ENCODE data around the gene FBXL7.

Gene FBXL7

GRCh38 chr5:15475367-15475766 is 24.6 kb upstream of the FBXL7 start:
- H3K36me3 ChIP-seq (ENCODE audit: low read length), result no peaks in the 10 kb centered on the region
- no peak overlapping the region for H3K9ac ChIP-seq (ENCODE audit: low read length)
- H3K27ac ChIP-seq (ENCODE audit: low read depth, low read length), result no peak overlapping the region
- no peaks in the 10 kb centered on the region for H4K20me1 ChIP-seq (ENCODE audit: low read depth, low read length)
- TF ChIP-seq, protein P1, sequence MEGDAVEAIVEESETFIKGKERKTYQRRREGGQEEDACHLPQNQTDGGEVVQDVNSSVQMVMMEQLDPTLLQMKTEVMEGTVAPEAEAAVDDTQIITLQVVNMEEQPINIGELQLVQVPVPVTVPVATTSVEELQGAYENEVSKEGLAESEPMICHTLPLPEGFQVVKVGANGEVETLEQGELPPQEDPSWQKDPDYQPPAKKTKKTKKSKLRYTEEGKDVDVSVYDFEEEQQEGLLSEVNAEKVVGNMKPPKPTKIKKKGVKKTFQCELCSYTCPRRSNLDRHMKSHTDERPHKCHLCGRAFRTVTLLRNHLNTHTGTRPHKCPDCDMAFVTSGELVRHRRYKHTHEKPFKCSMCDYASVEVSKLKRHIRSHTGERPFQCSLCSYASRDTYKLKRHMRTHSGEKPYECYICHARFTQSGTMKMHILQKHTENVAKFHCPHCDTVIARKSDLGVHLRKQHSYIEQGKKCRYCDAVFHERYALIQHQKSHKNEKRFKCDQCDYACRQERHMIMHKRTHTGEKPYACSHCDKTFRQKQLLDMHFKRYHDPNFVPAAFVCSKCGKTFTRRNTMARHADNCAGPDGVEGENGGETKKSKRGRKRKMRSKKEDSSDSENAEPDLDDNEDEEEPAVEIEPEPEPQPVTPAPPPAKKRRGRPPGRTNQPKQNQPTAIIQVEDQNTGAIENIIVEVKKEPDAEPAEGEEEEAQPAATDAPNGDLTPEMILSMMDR (IDR thresholded peaks at IDR 0.05; ENCODE audit: insufficient read depth, low read length, poor library complexity, severe bottlenecking), result no peak
- TF ChIP-seq EZH2phosphoT487 (conservative IDR thresholded peaks at IDR 0.05; ENCODE audit: low read length), result no peak
- no peak overlapping the region for H2AFZ ChIP-seq (ENCODE audit: low read depth, low read length, severe bottlenecking)
- no peaks in the 10 kb centered on the region for H3F3A ChIP-seq (ENCODE audit: insufficient read depth)
- H3K79me2 ChIP-seq (ENCODE audit: insufficient read depth, low read length), result no peaks in the 10 kb centered on the region
- H3K9me3 ChIP-seq (ENCODE audit: insufficient read depth, low read length), result no peaks in the 10 kb centered on the region
- H3K4me2 ChIP-seq (ENCODE audit: low read depth, low read length, poor library complexity, severe bottlenecking), result no peak overlapping the region
- no peaks in the 10 kb centered on the region for H3K27me3 ChIP-seq (ENCODE audit: low read length)
- H3K4me3 ChIP-seq (ENCODE audit: insufficient read depth, low read length, poor library complexity, severe bottlenecking), result no peak overlapping the region
- no peaks in the 10 kb centered on the region for H3K9me2 ChIP-seq (replicated peaks; ENCODE audit: insufficient read depth, low read length)

- Histone ChIP-seq H3K9me3 (ENCODE audit: insufficient read depth, low read length) (no peaks in the 10 kb centered on the region), H3K4me2 (ENCODE audit: low read depth, low read length, poor library complexity, severe bottlenecking) (no peak overlapping the region), H3K79me2 (ENCODE audit: insufficient read depth, low read length) (no peaks in the 10 kb centered on the region), H2AFZ (ENCODE audit: low read depth, low read length, severe bottlenecking) (no peak overlapping the region), H3K9ac (ENCODE audit: low read length) (no peak overlapping the region), H3K27me3 (ENCODE audit: low read length) (no peaks in the 10 kb centered on the region), H3K4me3 (ENCODE audit: insufficient read depth, low read length, poor library complexity, severe bottlenecking) (no peak overlapping the region), H3F3A (ENCODE audit: insufficient read depth) (no peaks in the 10 kb centered on the region), H3K9me2 (replicated peaks; ENCODE audit: insufficient read depth, low read length) (no peaks in the 10 kb centered on the region), H3K36me3 (ENCODE audit: low read length) (no peaks in the 10 kb centered on the region), H3K27ac (ENCODE audit: low read depth, low read length) (no peak overlapping the region), H4K20me1 (ENCODE audit: low read depth, low read length) (no peaks in the 10 kb centered on the region)
- no peak for TF ChIP-seq EZH2phosphoT487 (conservative IDR thresholded peaks at IDR 0.05; ENCODE audit: low read length)
- TF ChIP-seq, protein P1 (IDR thresholded peaks at IDR 0.05; ENCODE audit: insufficient read depth, low read length, poor library complexity, severe bottlenecking), result no peak
Observed at GRCh38 chr5:15476977-15477376, 23.0 kb upstream of the FBXL7 start.

- Histone ChIP-seq H4K20me1 (ENCODE audit: low read depth, low read length) (no peaks in the 10 kb centered on the region), H3K9me3 (ENCODE audit: insufficient read depth, low read length) (no peaks in the 10 kb centered on the region), H3K4me3 (ENCODE audit: insufficient read depth, low read length, poor library complexity, severe bottlenecking) (no peak overlapping the region), H3F3A (ENCODE audit: insufficient read depth) (no peaks in the 10 kb centered on the region), H3K4me2 (ENCODE audit: low read depth, low read length, poor library complexity, severe bottlenecking) (no peak overlapping the region), H3K27me3 (ENCODE audit: low read length) (no peaks in the 10 kb centered on the region), H3K9me2 (replicated peaks; ENCODE audit: insufficient read depth, low read length) (no peaks in the 10 kb centered on the region), H3K27ac (ENCODE audit: low read depth, low read length) (no peak overlapping the region), H3K79me2 (ENCODE audit: insufficient read depth, low read length) (no peaks in the 10 kb centered on the region), H2AFZ (ENCODE audit: low read depth, low read length, severe bottlenecking) (no peak overlapping the region), H3K36me3 (ENCODE audit: low read length) (no peaks in the 10 kb centered on the region), H3K9ac (ENCODE audit: low read length) (no peak overlapping the region)
- TF ChIP-seq, protein P1 (IDR thresholded peaks at IDR 0.05; ENCODE audit: insufficient read depth, low read length, poor library complexity, severe bottlenecking), result no peak
- no peak for TF ChIP-seq EZH2phosphoT487 (conservative IDR thresholded peaks at IDR 0.05; ENCODE audit: low read length)
Observed at GRCh38 chr5:15480436-15480835, 19.5 kb upstream of the FBXL7 start.
